GM19438 (cell line): Measurements from ENCODE around the gene GMPR2.

Experiments used
- ATAC-seq: cut with Tn5 transposase; IDR thresholded peaks from one replicate; pipeline ENCODE4 v1.9.1; 2021; ENCODE audit warnings: low read depth; ENCODE audit not compliant: unreplicated experiment

GMPR2 gene

DNA sequence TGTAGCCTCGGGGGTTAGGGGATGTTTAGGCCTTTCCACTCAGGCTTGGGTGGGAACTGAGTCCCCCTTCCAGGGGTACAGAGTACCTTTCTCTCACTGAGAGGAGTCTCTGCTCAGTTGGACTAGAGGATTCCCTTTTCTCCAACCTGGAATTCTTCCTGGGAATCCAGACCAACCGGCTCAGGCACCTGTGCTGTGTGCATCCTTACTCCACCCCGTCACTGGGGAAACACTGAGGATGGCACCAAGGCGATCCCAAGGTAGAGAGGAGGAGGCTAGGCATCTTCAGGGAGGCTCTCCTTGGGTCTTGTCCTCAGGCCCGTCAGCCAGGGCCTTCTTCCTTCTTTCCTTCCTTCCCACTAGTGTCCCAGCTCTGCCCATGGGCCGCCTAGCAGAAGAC is 31.1 kb downstream of the GMPR2 start:
- no peak for ATAC-seq

DNA sequence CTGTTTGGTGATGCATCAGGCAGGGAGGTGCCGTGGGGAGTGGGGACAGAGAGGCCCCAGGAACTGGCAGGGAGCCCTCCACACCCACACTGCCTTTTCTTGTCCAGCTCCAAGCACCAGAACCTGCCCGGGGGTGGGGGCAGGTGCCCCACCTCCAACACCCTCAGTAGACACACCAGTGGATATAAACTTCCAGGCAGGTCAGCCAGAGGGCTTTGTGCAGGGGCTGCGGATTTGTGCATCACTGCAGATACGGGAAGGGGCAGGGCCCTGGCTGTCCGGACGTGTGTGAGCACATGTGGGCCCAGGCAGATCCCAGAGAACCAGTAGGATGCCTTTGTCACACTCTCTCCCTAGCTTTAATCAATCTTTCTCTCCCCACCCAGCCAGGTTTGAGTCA is 31.6 kb downstream of the GMPR2 start:
- no peak for ATAC-seq

DNA sequence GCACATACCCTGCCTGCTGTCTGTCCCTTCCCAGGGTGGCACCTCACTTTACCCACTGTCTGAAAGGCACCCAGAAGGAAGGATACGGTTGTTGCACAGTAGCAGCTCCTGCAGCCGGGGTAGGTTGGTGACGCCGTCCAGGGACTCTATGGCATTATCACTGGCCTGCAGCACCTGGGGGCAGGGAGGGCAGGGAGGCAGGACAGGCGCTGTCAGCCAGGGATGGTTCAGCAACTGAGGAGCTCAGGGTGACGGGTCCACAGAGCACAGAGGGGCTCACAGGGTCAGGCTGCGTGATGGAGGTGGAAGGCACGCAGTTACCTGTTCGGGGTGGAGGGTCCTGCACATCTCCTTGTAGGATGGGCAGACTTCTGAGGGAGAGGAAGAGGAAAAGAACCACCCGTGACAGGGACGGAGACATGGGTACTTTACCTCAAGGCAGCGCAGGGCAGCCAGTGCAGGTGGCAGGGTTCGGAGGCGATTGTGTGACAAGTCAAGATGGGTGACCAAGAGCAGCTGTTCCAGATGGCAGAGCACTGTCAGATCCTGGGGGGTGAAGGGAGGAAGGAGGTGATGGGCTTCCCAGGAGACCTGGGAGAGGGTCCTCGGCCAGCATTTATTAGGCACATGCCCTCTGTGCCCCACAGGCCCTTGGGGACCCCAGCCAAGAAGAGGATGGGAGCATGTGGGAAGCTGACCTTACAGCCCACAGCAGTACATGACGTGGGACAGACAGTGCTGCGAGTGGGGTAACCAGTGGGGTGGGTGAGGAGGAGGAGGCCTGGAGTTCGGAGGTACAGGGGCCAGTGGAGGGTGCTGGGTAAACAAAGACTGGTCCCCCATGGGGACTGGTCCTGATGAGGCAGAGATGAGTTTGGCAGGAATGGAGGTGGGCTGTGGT is 33.9 kb downstream of the GMPR2 start:
- no peak for ATAC-seq

DNA sequence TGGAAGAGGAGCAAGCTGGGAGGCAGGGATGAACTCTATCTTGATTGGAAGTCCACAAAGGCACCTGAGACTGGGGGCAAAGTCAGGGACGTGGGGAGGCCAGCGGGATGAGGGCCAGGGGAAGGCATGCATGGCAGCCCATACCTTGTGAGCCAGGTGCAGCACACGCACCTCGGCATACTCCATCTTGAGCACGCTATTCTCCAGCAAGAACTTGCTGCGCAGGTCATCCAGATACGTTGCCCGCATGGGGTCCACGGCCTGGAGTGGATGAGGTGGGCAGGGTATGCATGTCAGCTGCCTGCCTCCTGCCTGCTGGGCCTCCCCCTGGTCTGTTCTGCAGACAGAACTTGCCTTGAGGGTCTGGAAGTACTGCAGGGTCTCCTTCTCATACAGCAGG is 34.8 kb downstream of the GMPR2 start:
- no peak for ATAC-seq

DNA sequence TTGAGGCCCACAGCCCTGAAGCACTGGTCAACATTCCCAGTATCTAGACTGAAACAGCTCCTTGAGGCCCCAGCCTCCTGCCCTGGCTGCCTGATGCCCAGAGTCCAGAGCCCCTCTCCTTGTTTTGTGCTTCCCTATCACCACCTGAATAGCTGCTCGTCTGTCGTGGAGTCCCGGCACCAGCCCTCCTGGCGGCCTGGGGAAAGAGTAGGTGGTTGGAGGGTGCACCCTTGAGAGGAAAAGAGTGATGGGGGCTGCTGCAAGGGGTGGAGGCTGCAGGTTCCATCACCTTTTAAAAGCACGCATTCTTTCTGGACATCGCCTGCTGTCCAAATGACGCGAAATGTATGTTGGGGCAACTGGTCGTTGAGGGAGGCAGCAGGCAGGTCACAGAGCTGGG is 35.5 kb downstream of the GMPR2 start:
- ATAC-seq: no peak

DNA sequence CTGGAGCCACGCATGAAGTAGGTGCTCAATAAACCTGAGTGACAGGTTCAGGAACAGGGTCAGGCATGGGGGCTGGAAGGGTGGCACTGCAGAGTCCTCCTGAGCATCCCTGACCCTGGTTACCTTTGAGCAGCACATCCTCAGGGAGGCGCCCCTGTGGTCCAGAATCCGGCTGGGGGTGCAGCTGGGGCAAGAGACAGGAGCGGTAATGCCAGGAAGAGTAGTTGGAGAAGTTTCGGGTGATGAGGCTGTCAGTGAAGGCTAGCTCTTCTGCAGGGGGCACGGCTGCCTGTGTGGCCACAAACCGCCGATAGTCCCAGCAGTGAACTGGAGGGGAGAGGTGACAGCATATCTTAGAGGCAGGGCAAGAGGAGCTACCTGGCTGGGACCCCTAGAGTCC is 36.6 kb downstream of the GMPR2 start:
- no peak for ATAC-seq

DNA sequence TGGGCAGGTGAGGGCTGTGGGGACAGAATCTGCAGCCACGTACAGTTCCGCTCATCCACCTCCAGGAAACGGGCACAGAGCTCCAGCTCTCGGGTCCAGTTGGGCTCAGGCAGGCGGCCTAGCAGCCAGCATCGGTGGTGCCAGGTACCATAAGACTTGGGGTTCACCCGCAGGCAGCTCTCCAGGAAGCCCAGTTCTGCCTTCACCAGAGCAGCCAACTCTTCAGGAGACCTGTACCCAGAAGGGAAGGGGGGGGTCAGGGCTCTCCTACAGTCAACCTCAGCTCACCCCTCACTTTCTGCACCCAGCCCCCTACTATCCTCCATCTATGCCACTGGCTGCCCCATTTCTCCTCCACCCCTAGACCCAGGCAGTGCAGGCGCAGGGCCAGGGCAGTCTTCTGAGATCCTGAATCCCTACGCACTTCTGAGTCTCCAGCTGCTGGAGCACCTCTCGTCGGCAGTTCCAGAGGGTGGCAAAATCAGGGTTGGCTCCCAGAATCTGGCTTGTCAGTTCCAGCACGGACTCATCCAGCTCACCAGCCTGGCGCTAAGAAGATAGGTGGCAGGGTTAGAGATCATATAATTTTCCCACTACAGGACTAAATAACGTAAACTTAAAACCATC is 37.3 kb downstream of the GMPR2 start:
- no peak for ATAC-seq

DNA sequence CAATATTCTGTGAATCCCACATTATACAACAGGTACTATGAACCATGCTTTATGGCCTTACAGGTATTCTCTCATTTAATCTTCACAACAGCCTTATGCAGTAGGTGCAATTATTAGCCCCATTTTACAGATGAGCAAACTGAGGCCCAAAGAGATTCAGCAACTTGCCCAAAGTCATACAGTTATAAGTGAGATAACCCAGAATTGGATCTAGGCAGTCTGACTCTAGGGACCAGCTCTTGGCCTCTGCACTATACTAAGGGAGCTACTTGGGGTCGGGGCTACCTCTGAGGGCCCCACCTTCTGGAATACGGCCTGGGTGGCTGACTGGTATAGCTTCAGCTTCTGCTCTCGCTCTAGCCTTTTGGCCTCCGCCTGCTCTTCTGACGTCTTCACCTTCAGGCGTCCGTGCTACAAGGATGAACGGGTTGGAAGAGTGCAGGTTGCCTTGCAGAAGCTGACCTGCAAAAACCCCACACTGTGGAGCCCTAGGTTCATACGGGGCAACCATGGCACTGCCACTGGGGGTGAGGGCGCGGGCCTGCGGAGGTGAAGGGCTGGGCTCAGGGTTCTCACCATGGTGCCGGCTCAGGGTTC is 37.9 kb downstream of the GMPR2 start:
- ATAC-seq: no peak

DNA sequence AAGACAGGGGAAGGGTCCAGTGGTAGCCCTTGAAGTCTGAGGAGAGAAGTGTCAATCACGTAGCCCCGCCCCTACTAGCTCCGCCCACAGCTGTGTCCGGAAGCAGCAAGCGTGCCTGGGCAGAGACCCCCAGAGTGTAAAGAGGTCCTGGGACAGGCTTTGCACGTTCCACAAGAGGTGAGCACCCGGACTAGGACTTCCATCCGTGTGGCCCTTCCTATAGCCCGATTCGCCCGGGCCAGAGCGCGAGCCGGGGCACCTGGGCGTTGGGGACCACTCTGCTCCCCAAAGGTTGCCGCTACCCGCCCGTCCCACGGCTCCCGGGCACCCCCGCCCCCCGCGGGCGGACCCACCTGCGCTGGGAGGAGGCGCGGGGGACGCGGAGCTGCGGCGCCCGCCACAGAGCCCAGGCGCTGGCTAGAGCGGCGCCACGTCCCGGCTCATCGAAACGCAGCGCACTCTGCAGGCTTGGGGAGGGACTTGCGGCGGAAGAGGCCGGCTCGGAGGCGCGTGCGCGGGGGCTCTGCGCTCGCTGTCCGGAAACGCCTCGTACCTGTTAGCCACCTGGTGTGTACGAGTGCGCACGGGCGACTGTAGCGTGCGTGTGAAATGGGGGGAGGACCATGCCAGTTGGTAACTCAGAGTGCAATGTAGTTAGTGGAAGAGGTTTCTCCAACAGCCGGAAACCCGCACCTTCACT is 38.6 kb downstream of the GMPR2 start, which contains the start of gene RABGGTA:
TSS of gene RABGGTA (minus strand) at position 464 of the 700 bp plus-strand sequence. CDS start 482 bp downstream, outside the sequence.
- ATAC-seq: peak; percentile 81

DNA sequence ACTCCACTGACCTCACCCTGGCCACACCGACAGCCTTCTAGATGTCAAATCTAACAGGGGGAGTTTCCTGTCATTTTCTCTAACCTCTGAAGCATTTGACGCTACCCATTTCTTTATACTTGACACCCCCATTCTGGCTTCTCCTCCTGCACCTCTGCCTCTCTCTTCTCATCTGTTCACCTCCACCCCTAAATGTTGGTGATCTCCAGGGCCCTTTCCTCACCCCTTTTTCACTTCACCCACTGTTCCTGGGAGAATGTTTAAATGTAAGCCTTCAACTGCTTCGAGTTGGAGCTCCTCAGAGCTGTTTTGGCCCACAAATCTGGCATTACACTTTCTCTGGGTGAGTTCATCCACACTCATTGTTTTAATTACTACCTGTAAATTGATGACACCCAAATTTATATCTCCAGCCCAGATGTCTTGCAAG is 39.1 kb downstream of the GMPR2 start:
- no peak for ATAC-seq

DNA sequence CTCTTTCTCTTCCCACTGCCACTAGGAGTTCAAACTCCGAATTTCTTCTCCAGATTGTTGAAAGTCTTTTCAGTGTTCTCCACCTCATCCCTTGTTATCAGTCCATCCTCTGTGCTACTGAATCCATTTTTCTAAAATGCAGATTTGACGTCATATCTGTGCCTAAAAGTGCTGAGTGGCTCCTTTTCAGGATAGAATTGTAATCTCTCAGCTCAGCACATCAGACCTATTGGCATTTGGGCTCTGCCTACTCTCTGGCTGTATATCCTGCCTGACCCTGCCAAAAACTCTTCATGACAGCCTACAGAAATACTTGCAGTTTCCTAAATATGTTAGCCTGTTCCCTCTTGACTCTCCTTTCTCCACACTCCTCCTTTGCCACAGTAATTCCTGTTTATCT is 39.7 kb downstream of the GMPR2 start:
- ATAC-seq: no peak

DNA sequence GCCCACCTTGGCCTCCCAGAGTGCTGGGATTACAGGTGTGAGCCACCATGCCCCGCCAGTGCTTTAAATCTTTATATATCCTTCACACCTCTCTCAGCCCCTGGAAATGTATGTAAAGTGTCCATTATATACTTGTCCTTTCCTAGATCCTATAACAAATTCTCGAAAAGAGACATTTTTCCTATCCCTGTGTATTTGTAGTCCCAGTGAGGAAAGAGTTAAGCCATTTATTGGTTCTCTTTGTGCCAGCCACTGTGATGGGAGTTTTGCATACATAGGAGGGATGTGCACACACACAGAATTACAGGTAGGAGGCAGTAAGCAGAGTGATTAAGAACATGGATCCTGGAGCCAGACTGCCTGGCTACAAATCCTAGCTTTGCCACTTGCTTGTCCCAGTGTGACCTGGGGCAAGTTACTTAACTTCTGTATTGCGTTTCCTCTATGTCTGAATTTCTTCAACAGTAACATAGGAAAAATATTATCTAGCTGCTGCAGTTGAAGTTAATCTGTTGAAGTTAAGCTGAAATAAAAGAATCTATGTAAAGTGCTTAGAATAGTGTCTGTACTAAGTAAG is 40.8 kb downstream of the GMPR2 start:
- no peak for ATAC-seq

DNA sequence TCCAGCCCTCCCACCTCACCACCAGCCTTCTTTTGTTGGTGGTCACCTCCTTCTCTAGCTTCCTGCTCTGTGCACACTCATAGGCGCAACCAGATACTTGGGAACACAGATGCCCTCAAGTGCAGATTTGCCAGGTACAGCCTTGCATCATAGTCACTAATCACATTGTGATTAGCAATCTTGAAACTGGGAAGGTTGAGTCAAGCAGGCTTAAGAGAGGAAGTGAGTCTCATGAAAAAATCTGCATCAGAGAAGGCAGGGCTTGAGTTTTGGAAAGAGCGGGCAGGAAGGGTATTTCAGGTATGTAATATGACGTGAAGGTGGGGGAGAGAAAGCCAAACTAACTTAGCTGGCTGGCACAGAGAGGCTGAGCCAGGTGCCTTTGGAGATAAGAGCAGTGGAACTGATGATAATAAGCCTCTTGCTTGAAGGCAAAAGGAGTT is 41.4 kb downstream of the GMPR2 start:
- peak; percentile 38 for ATAC-seq

DNA sequence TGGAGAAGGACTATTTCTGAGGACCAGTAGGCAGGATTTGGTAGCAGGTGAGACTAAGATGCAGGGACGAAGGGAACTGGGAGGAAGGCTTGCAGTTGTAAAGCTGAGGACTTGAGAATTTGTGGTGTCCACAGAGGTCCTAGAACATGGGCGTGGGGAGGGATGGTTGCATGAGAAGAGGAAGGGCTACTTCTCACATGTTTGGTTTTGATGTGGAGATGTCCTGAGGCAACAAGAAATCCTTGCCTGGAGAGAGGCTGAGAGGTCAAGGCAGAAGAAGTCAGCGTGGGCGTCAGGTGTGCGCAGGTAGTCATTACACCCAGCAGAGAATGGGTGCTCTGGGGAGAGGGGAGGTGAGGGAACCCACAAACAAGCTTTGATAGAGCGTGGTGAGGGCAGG is 44.3 kb downstream of the GMPR2 start:
- ATAC-seq: no peak

DNA sequence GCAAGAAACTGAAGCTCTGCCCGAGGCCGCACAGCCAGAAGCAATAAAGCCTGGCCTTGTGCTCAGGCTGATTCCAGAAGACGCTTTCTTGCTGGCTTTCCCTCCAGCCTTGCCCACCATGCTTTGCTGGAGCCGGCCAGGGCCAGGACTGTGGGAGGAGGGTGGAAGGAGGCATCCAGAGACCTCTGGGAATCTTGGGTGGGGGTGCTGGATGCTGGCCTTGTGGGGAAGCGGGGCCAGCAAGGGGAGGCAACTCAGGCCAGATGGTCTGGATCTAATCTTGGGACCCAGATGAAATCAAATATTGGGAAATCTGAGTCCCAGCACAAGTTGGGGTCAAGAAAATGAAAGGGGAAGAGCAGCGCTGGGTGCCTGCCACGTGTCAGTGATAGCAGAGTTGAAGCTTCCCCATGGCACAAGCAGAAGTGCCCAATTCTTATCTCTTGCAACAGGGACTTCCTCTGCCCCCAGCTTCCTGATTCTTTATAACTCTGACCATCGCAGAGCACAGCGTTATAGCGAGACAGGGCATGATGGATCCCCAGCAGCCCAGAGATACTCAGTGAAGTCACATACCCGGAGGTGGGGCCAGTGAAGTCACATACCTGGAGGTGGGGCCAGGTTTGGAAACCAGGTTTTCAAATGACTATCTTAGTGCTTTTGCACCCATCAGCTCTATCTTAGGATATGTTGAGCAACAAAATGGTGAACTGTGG is 45.0 kb downstream of the GMPR2 start:
- ATAC-seq: no peak

DNA sequence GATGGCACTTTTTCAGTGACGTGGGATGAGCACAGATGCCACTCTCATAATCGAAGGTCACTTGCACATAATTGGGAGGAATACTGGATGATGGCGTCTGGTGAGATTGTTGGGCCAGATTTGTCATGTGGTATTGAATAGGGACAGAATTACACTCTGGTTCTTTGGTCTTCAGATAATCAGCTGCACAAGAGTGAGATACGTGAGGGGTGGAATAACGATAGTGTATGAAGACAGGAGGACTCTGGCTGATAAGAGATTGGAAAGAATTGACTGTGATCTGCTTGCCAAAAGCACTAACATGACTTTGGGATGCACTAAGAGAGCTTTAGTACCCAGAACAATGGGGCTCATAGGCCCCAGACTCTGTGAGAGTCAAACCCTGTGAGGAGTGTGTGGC is 45.7 kb downstream of the GMPR2 start:
- no peak for ATAC-seq

DNA sequence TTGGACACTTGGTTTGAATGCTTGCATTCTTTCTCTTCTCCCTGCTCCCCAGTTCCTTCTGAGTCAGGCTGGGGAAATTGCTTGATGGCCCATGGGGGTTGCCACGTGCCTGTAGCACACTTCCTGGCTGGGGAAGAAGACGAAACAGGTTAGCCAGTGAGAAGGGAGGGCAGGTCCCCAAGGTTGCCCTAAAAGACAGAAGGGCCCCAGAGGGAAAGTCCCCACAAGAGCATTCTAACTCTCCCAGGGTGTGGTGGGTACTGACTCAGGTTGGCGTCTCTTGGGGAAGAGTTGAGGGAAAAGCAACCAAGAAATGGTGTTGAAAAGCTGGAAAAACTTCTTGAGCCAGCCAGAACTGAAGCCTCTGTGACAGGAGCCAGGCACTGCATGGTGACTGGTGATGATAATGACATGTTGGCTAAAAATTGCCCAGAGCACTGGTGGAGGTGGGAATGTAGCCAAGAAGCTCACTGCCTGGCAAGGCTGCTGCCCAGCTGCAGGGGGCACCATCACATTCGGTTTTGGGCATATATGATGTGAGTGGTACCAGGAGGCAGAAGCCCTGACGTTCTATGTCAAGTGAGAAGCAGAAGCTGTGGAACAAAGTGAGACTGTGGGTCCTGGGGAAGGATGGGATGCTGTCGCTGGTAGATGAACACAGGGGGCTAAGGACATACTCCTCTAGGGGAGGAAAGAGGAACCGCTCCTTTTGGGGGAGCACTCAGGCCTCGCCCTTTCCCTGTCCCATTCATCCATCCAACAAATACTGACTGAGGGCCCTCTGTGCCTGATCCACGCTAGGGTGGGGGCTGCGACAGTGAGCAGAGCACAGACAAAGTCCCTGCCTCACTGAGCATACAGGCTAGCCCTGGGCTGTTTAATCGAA is 46.8 kb downstream of the GMPR2 start:
- ATAC-seq: no peak

DNA sequence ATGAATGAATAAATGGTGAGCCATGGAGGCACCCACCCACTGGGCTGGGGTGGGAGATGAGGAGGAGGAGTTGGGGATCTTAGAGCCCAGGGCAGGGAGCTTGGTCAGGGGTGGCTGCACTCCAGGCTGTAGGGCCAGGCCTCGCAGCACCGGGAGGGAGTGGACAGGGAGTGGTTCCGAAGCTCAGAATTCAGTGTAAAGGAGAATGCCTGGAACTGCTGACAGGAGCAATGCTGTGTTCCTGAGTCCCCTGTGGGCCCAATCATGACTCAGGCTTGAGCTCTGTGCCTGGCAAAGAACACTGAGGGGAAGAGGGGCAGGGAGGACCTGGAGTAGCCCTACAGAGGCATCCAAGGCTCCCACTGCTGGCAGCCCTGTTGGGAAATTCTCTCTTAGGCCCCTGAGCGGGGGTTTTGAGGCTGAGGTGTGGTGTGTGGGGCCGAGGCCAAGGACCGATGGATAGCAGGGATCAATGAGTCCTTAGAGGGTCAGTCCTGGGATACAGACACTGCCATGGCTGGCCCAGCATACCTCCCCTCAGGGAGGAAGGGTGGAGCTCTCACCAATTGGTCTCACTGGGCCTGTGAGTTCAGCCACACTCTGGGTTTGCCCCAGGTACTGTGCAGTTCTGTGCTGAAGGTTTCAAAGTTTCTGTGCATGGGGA is 48.2 kb downstream of the GMPR2 start:
- no peak for ATAC-seq
